Heart left ventricle (tissue), 16 donors: ENCODE data around the gene RNU5D-1. TPM values are rescaled to one million over a fixed set of nuclear protein-coding genes. Genes with fewer than 3 reads are reported as not detected.

ENCODE experiments used
- ATAC-seq, 4 donors: fragments of 200-7000 bp; cut with Tn5 transposase; one replicate each; pipeline ENCODE4 v1.9.1; 2020 to 2022; ENCODE audit warnings: moderate library complexity in 4 of 4, mild to moderate bottlenecking in 3 of 4, moderate number of reproducible peaks in 1 of 4
- DNase-seq, 5 donors: peaks; one replicate each; pipeline ENCODE4 v3.0.0-alpha.2; 2020
- H3K27ac ChIP-seq, 12 donors: fragments of 200-600 bp; sonication (generic) in 4 of 12; one replicate each; pipeline versions ENCODE4 v1.5.0 to v1.8.0; 2016 to 2022; ENCODE audit warnings: mild to moderate bottlenecking in 2 of 12
- H3K27me3 ChIP-seq, 9 donors: fragments of 200-600 bp; sonication (generic) in 2 of 9; one replicate each; pipeline versions ENCODE4 v1.5.1 to v1.8.0; 2016 to 2022; ENCODE audit warnings: mild to moderate bottlenecking in 3 of 9
- H3K36me3 ChIP-seq, 9 donors: fragments of 200-600 bp; sonication (generic) in 2 of 9; one replicate each; pipeline versions ENCODE4 v1.5.0 to v1.8.0; 2018 to 2022; ENCODE audit warnings: mild to moderate bottlenecking in 2 of 9
- H3K4me1 ChIP-seq, 12 donors: fragments of 200-600 bp; sonication (generic) in 4 of 12; one replicate each; pipeline versions ENCODE4 v1.5.0 to v1.8.0; 2016 to 2022; ENCODE audit warnings: mild to moderate bottlenecking in 3 of 12
- H3K4me3 ChIP-seq, 12 donors: fragments of 200-600 bp; sonication (generic) in 4 of 12; one replicate each; pipeline versions ENCODE4 v1.5.0 to v1.8.0; 2017 to 2022; ENCODE audit warnings: mild to moderate bottlenecking in 9 of 12, moderate library complexity in 4 of 12
- H3K9me3 ChIP-seq, 12 donors: fragments of 200-600 bp; sonication (generic) in 4 of 12; one replicate each; pipeline versions ENCODE4 v1.5.0 to v1.8.0; 2016 to 2022; ENCODE audit warnings: mild to moderate bottlenecking in 1 of 12
- POLR2A ChIP-seq, 2 donors: fragments of 450-650 bp; IDR thresholded peaks; one replicate each; pipeline ENCODE4 v1.6.1; 2017; ENCODE audit warnings: antibody characterized with exemption in 2 of 2, mild to moderate bottlenecking in 2 of 2, moderate library complexity in 2 of 2
- WGBS, 4 donors: extraction: QIAGEN DNeasy Blood & Tissue Kit in 2 of 4; methylation state at CpG; one replicate each; pipeline versions ENCODE4 v1.1.5 to v1.1.7; 2013 to 2018; 5-methylcytosine and 5-hydroxymethylcytosine counted together
- intact Hi-C, 10 donors: fragments of 100-400 bp; cut with DNase I; formaldehyde crosslinking; loops; one replicate each; pipeline versions ENCODE4 v1.11.1 to v1.14.2; 2022
- polyA plus RNA-seq, 2 donors: library from polyadenylated mRNA; stranded (reverse); fragments of 200-250 nt; gene quantifications; one replicate each; pipeline ENCODE4 v1.2.3, GENCODE V29; 2013
- total RNA-seq, 9 donors: library from RNA; depleted of rRNA in 2 of 9; stranded (reverse); fragments of >200 nt in 2 of 9; fragmentation: NEBNext Ultra II Directional in 3 of 9; extraction: Animal tissue kit (Norgen Biotek cat#: 25700) in 3 of 9; gene quantifications; one replicate each; pipeline versions ENCODE4 v1.1.0 to v1.2.4, GENCODE V29; 2016 to 2023
- TF ChIP-seq, protein P1 (sequence below), 12 donors: fragments of 200-600 bp; sonication (generic) in 4 of 12; IDR thresholded peaks; one replicate each; pipeline versions ENCODE4 v1.5.0 to v1.8.0; 2018 to 2022; ENCODE audit warnings: antibody characterized with exemption in 12 of 12, mild to moderate bottlenecking in 5 of 12
- donor health status: ischemic (EF 13 %, LVEDD 7.1; RV severe dilation, severe dysfunction).
- donor health status: healthy with polysubstance abuse.
- donor health status: DM: no; HTN: yes; CAD: no.
- donor health status: DM: no; HTN: no; CAD: no.
- donor health status: ischemic (EF 25% LVEDD 6.9; RV normal size, moderate dysfunction).
- donor health status: ischemic (EF 25% LVEDD 5.7; RV mildly dilated, moderate dysfunction).
- donor health status: healthy.
- donor health status: DM: yes; HTN: yes; CAD: no.
- donor health status: ischemic (EF 35%, LVEDD 5.7; RV mildly dilated, moderate dysfunction).
- donor health status: nonischemic (EF 11% LVEDD 7.7; RV severe dilation, severe dysfunction).
- donor health status: DM: yes; HTN: yes; CAD: no.
- donor health status: PGD.
- donor health status: ischemic (EF 29% LVEDD 5.4; RV normal size, mild dysfunction).
- donor health status: nonischemic (EF 23%, LVEDD 6.1; RV moderate dilation, normal function).

The RNU5D-1 gene
- total and polyA plus RNA-seq, 11 donors: not detected

GRCh38 chr1:44717653-44718052 lies 13.3 kb downstream of the RNU5D-1 start:
- 53 to 62% (median 59%) methylated on average over 1 of the region's 1 CpG for WGBS, 4 donors
- no peak for TF ChIP-seq POLR2A (IDR thresholded peaks at IDR 0.05)
- TF ChIP-seq, protein P1, sequence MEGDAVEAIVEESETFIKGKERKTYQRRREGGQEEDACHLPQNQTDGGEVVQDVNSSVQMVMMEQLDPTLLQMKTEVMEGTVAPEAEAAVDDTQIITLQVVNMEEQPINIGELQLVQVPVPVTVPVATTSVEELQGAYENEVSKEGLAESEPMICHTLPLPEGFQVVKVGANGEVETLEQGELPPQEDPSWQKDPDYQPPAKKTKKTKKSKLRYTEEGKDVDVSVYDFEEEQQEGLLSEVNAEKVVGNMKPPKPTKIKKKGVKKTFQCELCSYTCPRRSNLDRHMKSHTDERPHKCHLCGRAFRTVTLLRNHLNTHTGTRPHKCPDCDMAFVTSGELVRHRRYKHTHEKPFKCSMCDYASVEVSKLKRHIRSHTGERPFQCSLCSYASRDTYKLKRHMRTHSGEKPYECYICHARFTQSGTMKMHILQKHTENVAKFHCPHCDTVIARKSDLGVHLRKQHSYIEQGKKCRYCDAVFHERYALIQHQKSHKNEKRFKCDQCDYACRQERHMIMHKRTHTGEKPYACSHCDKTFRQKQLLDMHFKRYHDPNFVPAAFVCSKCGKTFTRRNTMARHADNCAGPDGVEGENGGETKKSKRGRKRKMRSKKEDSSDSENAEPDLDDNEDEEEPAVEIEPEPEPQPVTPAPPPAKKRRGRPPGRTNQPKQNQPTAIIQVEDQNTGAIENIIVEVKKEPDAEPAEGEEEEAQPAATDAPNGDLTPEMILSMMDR (IDR thresholded peaks at IDR 0.05): no peak
- no peak overlapping the region for H3K4me3 ChIP-seq
- H3K4me1 ChIP-seq: peaks cover 0 to 38% (median 0%) of the 10 kb centered on the region in 12 donors
- intact Hi-C loops: no loop called here
- H3K27me3 ChIP-seq: no peaks in the 10 kb centered on the region
- H3K9me3 ChIP-seq: no peaks in the 10 kb centered on the region
- ATAC-seq (no peak), DNase-seq (no peak)
- H3K36me3 ChIP-seq: no peaks in the 10 kb centered on the region
- no peak overlapping the region for H3K27ac ChIP-seq

GRCh38 chr1:44717156-44717555 lies 13.8 kb downstream of the RNU5D-1 start:
- TF ChIP-seq, protein P1 (IDR thresholded peaks at IDR 0.05): no peak
- peaks cover 0 to 33% (median 0%) of the 10 kb centered on the region in 12 donors for H3K4me1 ChIP-seq
- no peaks in the 10 kb centered on the region for H3K36me3 ChIP-seq
- H3K4me3 ChIP-seq: no peak overlapping the region
- no peaks in the 10 kb centered on the region for H3K9me3 ChIP-seq
- no peaks in the 10 kb centered on the region for H3K27me3 ChIP-seq
- ATAC-seq: no peak
- 88 to 92% (median 89%) methylated on average over 4 of the region's 4 CpGs for WGBS, 4 donors
- no peak for DNase-seq
- H3K27ac ChIP-seq: no peak overlapping the region
- intact Hi-C loops: no loop called here

DNA sequence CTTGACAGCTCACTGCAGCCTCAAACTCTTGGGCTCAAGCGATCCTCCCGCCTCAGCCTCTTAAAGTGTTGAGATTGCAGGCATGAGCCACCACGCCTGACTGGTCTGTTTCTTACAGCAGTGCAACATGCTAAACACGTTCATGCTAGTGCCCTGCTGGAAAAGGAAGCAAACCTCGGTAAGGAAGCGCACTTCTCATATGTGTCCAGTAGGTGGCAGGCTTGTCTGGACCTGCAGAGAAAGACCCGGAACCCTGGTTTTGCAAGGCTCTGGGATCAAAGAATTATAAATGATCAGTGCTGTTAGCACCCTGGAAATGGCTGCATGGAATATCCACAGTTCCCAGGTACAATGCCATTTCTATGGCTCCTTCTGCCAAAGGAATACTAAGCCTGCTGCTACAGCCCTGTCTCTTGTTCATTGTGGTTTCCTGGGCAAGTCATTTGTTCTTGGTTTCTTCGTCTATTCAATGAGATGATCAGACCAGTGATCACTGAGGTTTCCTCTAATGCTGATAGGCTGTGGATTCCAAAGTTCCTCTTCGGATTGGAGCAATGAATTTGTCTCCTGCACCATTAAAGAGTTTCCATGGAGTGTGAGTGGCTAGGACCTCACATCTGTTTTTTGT lies 15.9 kb downstream of the RNU5D-1 start:
- Histone ChIP-seq H3K27ac (no peak overlapping the region), H3K4me3 (no peak overlapping the region), H3K36me3 (no peaks in the 10 kb centered on the region), H3K4me1 (peaks cover 0 to 21% (median 0%) of the 10 kb centered on the region in 12 donors), H3K9me3 (no peaks in the 10 kb centered on the region), H3K27me3 (peaks cover 0 to 3% (median 0%) of the 10 kb centered on the region in 9 donors)
- peak in 3 of 5 donors; percentile 43 to 59 (median 54) for DNase-seq
- no peak for TF ChIP-seq POLR2A (IDR thresholded peaks at IDR 0.05)
- TF ChIP-seq, protein P1 (IDR thresholded peaks at IDR 0.05): peak; percentile 84 to 95 (median 90)
- ATAC-seq: peak in 3 of 4 donors; percentile 74 to 81 (median 75)
- intact Hi-C loops: no loop called here
- 6 to 11% (median 8%) methylated on average over 9 of the region's 9 CpGs for WGBS, 4 donors

DNA sequence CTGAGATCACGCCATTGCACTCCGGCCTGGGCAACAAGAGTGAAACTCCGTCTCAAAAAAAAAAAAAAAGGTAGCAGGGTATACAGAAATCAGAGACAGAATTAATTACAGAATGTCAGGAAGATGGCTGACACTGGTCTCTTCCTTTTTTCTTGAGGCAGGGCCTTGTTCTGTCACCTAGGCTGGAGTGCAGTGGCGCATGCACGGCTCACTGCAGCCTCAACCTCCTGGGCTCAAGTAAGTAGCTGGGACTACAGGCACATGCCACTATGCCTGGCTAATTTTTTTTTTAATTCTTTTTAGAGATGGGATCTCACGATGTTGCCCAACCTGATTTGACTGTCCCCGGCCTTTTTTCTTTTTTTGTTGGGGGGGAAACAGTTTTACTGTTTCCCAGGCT lies 16.4 kb downstream of the RNU5D-1 start:
- Histone ChIP-seq H3K36me3 (no peaks in the 10 kb centered on the region), H3K27me3 (peaks cover 0 to 3% (median 0%) of the 10 kb centered on the region in 9 donors), H3K4me1 (peaks cover 0 to 21% (median 0%) of the 10 kb centered on the region in 12 donors), H3K4me3 (no peak overlapping the region), H3K9me3 (no peaks in the 10 kb centered on the region), H3K27ac (no peak overlapping the region)
- intact Hi-C loops: no loop called here
- ATAC-seq: no peak
- no peak for DNase-seq
- TF ChIP-seq, protein P1 (IDR thresholded peaks at IDR 0.05): no peak
- TF ChIP-seq POLR2A (IDR thresholded peaks at IDR 0.05): no peak
- 90 to 95% (median 92%) methylated on average over 7 of the region's 7 CpGs for WGBS, 4 donors
